Esophagus squamous epithelium (tissue), 5 donors: Measurements from ENCODE around the gene KLRK1. TPM values are rescaled to one million over a fixed set of nuclear protein-coding genes. Genes with fewer than 3 reads are reported as not detected.
"Not testable (repeated sequence)": the region's sequence is repeated elsewhere in the genome, so short reads cannot be mapped to it uniquely, and the experiment has no call there.

Experiments used
- DNase-seq: peaks from one replicate; lab custom pipeline; 2025; lab: John Stamatoyannopoulos, UW
- H3K27ac ChIP-seq, 4 donors: fragments of 200-600 bp; sonication (generic); one replicate each; pipeline ENCODE4 v1.5.1; 2016 to 2019; ENCODE audit warnings: mild to moderate bottlenecking in 1 of 4
- H3K27me3 ChIP-seq, 4 donors: fragments of 200-600 bp; sonication (generic); 1 replicate in 3 of 4; 2 replicates in 1 of 4; pipeline versions ENCODE4 v1.5.1 to v1.6.0; 2017 to 2021; ENCODE audit warnings: antibody characterized with exemption in 1 of 4
- H3K36me3 ChIP-seq, 3 donors: fragments of 200-600 bp; sonication (generic); one replicate each; pipeline ENCODE4 v1.5.1; 2016 to 2019
- H3K4me1 ChIP-seq, 3 donors: fragments of 200-600 bp; sonication (generic); one replicate each; pipeline ENCODE4 v1.5.1; 2017 to 2019
- H3K4me3 ChIP-seq, 4 donors: fragments of 200-600 bp; sonication (generic); 1 replicate in 3 of 4; 2 replicates in 1 of 4; pipeline ENCODE4 v1.5.1; 2016 to 2019; ENCODE audit warnings: mild to moderate bottlenecking in 2 of 4, moderate library complexity in 1 of 4
- H3K9me3 ChIP-seq, 3 donors: fragments of 200-600 bp; sonication (generic); one replicate each; pipeline ENCODE4 v1.5.1; 2016 to 2019
- POLR2A ChIP-seq, 4 donors: fragments of 450-650 bp; IDR thresholded peaks; one replicate each; pipeline ENCODE4 v1.6.1; 2017; ENCODE audit warnings: antibody characterized with exemption in 4 of 4, mild to moderate bottlenecking in 4 of 4, moderate library complexity in 3 of 4
- whole genome bisulfite sequencing, 2 donors: methylation state at CpG; one replicate each; pipeline ENCODE4 v1.1.5; 2018; 5-methylcytosine and 5-hydroxymethylcytosine counted together
- intact Hi-C: fragments of 100-400 bp; cut with DNase I; formaldehyde crosslinking; loops from one replicate; pipeline ENCODE4 v1.15.0; 2022
- total RNA-seq, 4 donors: library from RNA; depleted of rRNA; stranded (reverse); fragments of >200 nt; gene quantifications; one replicate each; pipeline ENCODE4 v1.1.0, GENCODE V29; 2016
- TF ChIP-seq, protein P1 (sequence below), 6 experiments: fragments of 450-650 bp in 4 of 6; fragments of 200-600 bp in 2 of 6; sonication (generic) in 2 of 6; IDR thresholded peaks; one replicate each; pipeline ENCODE4 v1.5.1; 2016 to 2019; ENCODE audit warnings: antibody characterized with exemption in 6 of 6, mild to moderate bottlenecking in 4 of 6, moderate library complexity in 4 of 6
- donor health status: DM: yes; HTN: yes; CAD: no.

KLRK1 gene
- total RNA-seq, 4 donors from 2014 or later = 1.6 to 10.7 (median 1.9) TPM; not detected in 1

- no peak for DNase-seq
- Histone ChIP-seq H3K9me3 (no peaks in the 10 kb centered on the region), H3K4me1 (no peaks in the 10 kb centered on the region), H3K36me3 (no peaks in the 10 kb centered on the region), H3K4me3 (no peak overlapping the region), H3K27me3 (no peaks in the 10 kb centered on the region), H3K27ac (no peak overlapping the region)
- whole genome bisulfite sequencing, 2 donors = 38 to 43% methylated on average over 2 of the region's 2 CpGs
- TF ChIP-seq, protein P1, sequence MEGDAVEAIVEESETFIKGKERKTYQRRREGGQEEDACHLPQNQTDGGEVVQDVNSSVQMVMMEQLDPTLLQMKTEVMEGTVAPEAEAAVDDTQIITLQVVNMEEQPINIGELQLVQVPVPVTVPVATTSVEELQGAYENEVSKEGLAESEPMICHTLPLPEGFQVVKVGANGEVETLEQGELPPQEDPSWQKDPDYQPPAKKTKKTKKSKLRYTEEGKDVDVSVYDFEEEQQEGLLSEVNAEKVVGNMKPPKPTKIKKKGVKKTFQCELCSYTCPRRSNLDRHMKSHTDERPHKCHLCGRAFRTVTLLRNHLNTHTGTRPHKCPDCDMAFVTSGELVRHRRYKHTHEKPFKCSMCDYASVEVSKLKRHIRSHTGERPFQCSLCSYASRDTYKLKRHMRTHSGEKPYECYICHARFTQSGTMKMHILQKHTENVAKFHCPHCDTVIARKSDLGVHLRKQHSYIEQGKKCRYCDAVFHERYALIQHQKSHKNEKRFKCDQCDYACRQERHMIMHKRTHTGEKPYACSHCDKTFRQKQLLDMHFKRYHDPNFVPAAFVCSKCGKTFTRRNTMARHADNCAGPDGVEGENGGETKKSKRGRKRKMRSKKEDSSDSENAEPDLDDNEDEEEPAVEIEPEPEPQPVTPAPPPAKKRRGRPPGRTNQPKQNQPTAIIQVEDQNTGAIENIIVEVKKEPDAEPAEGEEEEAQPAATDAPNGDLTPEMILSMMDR (IDR thresholded peaks at IDR 0.05) = peak; percentile 23 to 77 (median 62)
- no peak for TF ChIP-seq POLR2A (IDR thresholded peaks at IDR 0.05)
- intact Hi-C loops = loop anchor here (5.0 kb wide), 1 partner anchor 231 kb away; no protein-coding TSS in a partner anchor
Observed at GRCh38 chr12:10331642-10332239, 58.1 kb downstream of the KLRK1 start.

GRCh38 chr12:10328691-10329090, 61.1 kb downstream of the KLRK1 start:
- DNase-seq, H3K9me3 ChIP-seq, intact Hi-C loops, H3K27ac ChIP-seq, H3K4me1 ChIP-seq, H3K36me3 ChIP-seq, H3K4me3 ChIP-seq, H3K27me3 ChIP-seq: not testable (repeated sequence)
- WGBS, 2 donors = 58 to 63% methylated on average over 1 to 2 of the region's 2 CpGs

Other genes starting within 250 kb of the KLRK1 start
- 1 to 10 TPM in 1 of 4 donors, not detected in 3; 2.7 TPM for gene OLR1, start 217.9 kb downstream of the KLRK1 start, total RNA-seq
- gene TMEM52B, start 211.0 kb downstream of the KLRK1 start, total RNA-seq = not detected
- gene GABARAPL1, start 177.2 kb downstream of the KLRK1 start, total RNA-seq = 10 to 100 TPM; 10.3 to 65.2 (median 24.5) TPM
- 1 to 10 TPM in 3 of 4 donors, under 1 TPM in 1; 0.92 to 2.3 (median 1.6) TPM for gene KLRD1, start 82.2 kb downstream of the KLRK1 start, total RNA-seq
- 1 to 10 TPM in 2 of 4 donors, not detected in 2; 1.0 to 4.2 TPM for gene KLRC4, start 19.7 kb upstream of the KLRK1 start, total RNA-seq
- 1 to 10 TPM in 1 of 4 donors, not detected in 3; 1.5 TPM for gene KLRC3, start 30.6 kb upstream of the KLRK1 start, total RNA-seq
- 1 to 10 TPM in 1 of 4 donors, under 1 TPM in 2, not detected in 1; 0.35 to 6.3 (median 0.83) TPM for gene KLRC2, start 46.0 kb upstream of the KLRK1 start, total RNA-seq
- gene KLRC1, start 63.3 kb upstream of the KLRK1 start, total RNA-seq = 1 to 10 TPM in 2 of 4 donors, not detected in 2; 1.2 to 4.8 TPM
- gene EIF2S3B, start 115.8 kb upstream of the KLRK1 start, total RNA-seq = under 1 TPM; 0.18 to 0.50 (median 0.30) TPM
- gene MAGOHB, start 223.6 kb upstream of the KLRK1 start, total RNA-seq = 10 to 100 TPM in 2 of 4 donors, 1 to 10 TPM in 2; 5.4 to 25.1 (median 9.8) TPM